ENCODE results near the gene PFN3.

PFN3 gene

DNA sequence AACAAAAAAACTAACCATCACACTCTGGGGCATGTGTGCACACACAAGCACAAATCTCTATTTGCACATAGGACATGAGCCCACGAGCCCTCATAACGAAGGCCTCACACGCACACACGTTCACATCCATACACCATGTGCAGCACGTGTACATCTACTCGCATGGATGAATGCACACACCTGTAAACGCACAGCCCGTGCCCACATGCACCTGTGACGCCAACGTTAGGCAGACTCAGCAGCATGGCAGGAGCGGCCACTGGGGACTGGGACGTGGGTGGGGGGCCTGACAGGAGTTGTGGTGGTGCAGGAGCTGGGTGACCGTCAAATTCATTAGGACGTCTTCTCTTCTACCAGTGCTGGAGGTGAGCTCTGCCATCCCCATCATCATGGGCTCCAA is 13.1 kb downstream of the PFN3 start:
- H3K36me3 Mint-ChIP-seq (ENCODE audit: low read depth): no peaks in the 10 kb centered on the region
- peaks cover 2% of the 10 kb centered on the region for H3K9me3 Mint-ChIP-seq
- peaks cover 21% of the 10 kb centered on the region for H3K27me3 Mint-ChIP-seq (ENCODE audit: low read depth)
- peaks cover 16% of the 10 kb centered on the region for H3K4me1 Mint-ChIP-seq
- no peak overlapping the region for H3K27ac Mint-ChIP-seq
- TF ChIP-seq, protein P1, sequence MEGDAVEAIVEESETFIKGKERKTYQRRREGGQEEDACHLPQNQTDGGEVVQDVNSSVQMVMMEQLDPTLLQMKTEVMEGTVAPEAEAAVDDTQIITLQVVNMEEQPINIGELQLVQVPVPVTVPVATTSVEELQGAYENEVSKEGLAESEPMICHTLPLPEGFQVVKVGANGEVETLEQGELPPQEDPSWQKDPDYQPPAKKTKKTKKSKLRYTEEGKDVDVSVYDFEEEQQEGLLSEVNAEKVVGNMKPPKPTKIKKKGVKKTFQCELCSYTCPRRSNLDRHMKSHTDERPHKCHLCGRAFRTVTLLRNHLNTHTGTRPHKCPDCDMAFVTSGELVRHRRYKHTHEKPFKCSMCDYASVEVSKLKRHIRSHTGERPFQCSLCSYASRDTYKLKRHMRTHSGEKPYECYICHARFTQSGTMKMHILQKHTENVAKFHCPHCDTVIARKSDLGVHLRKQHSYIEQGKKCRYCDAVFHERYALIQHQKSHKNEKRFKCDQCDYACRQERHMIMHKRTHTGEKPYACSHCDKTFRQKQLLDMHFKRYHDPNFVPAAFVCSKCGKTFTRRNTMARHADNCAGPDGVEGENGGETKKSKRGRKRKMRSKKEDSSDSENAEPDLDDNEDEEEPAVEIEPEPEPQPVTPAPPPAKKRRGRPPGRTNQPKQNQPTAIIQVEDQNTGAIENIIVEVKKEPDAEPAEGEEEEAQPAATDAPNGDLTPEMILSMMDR (IDR thresholded peaks at IDR 0.05; ENCODE audit: unreplicated experiment in 3 of 3): no peak
- H3K4me3 Mint-ChIP-seq: peak overlapping the region in 1 of 3 experiments; percentile 23

DNA sequence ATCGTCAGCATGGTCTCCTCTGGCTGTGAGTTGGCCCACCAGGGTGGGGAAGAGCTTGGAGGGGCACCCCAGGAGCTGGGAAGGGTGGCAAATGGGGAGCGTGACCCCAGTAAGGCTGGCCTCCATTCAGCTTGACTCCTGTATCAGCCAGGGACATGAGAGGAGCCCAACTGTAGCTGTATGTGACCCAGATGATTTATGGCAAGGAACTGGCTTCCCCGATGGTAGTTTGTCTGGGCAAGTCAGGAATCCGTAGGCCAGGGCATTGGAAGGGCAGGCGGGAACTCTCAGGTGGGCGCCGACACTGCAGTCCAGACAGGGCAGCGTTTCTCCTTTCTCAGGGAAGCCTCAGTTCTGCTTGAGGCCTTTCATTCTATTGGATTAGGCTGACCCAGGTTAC is 13.9 kb downstream of the PFN3 start:
- no peak overlapping the region for H3K27ac Mint-ChIP-seq
- H3K4me3 Mint-ChIP-seq: no peak overlapping the region
- TF ChIP-seq, protein P1 (IDR thresholded peaks at IDR 0.05; ENCODE audit: unreplicated experiment in 3 of 3): no peak
- peaks cover 18% of the 10 kb centered on the region for H3K4me1 Mint-ChIP-seq
- no peaks in the 10 kb centered on the region for H3K36me3 Mint-ChIP-seq (ENCODE audit: low read depth)
- peaks cover 22% of the 10 kb centered on the region for H3K27me3 Mint-ChIP-seq (ENCODE audit: low read depth)
- peaks cover 2% of the 10 kb centered on the region for H3K9me3 Mint-ChIP-seq

DNA sequence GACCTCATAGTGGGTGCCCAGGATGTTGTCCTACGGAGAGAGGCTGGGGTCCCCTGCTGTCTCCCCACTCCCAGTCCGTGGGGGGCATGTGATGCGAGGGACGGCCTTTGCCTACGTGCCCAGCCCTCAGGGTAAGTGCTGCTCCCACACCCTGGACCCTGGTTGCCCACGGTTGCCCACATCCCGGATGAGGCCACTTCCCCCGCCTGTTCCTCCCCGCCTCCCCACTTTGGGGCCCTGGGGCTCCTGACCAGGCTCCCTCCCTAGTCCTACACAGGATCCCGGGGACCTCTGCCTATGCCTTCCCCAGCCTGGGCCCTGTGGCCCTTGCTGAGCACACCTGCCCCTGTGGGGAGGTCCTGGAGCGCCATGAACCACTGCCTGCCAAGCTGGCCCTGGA is 14.7 kb downstream of the PFN3 start:
- H3K27ac Mint-ChIP-seq: no peak overlapping the region
- TF ChIP-seq, protein P1 (IDR thresholded peaks at IDR 0.05; ENCODE audit: unreplicated experiment in 3 of 3): no peak
- H3K27me3 Mint-ChIP-seq (ENCODE audit: low read depth): peaks cover 26% of the 10 kb centered on the region
- peaks cover 24% of the 10 kb centered on the region for H3K4me1 Mint-ChIP-seq
- H3K36me3 Mint-ChIP-seq (ENCODE audit: low read depth): no peaks in the 10 kb centered on the region
- H3K9me3 Mint-ChIP-seq: peaks cover 2% of the 10 kb centered on the region
- H3K4me3 Mint-ChIP-seq: no peak overlapping the region

DNA sequence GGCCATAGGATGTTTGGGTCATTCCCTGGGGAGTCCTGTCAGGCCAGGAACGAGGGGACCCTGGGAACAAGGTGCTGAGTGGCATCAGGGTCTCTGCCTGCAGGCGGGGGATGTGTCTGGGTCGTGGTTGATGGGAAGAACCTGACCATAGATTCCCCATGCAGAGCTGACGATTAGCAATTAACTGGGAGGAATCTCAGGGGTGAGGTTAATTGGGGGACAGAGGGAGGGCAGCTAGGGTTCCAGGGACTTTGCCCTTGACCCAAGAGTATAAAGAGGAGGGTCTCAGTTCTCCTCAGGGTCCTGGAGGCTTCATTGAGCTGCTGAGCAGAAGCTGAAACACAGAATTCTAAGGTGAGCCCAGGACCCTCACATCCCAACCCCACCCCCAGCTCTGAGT is 16.3 kb downstream of the PFN3 start, which contains the start of gene SLC34A1:
Gene SLC34A1 (plus strand): TSS at position 301 of the 400 bp plus-strand sequence. CDS start 1,308 bp downstream, outside the sequence.
- peaks cover 14% of the 10 kb centered on the region for H3K4me1 Mint-ChIP-seq
- H3K27ac Mint-ChIP-seq: peak within 1 kb of the TSS in 1 of 3 experiments; percentile 34
- peak within 1 kb of the TSS in 1 of 3 experiments; percentile 54 for H3K4me3 Mint-ChIP-seq
- H3K36me3 Mint-ChIP-seq (ENCODE audit: low read depth): no peaks in the 10 kb centered on the region
- peaks cover 24% of the 10 kb centered on the region for H3K27me3 Mint-ChIP-seq (ENCODE audit: low read depth)
- peaks cover 2% of the 10 kb centered on the region for H3K9me3 Mint-ChIP-seq
- TF ChIP-seq, protein P1 (IDR thresholded peaks at IDR 0.05; ENCODE audit: unreplicated experiment in 3 of 3): no peak

DNA sequence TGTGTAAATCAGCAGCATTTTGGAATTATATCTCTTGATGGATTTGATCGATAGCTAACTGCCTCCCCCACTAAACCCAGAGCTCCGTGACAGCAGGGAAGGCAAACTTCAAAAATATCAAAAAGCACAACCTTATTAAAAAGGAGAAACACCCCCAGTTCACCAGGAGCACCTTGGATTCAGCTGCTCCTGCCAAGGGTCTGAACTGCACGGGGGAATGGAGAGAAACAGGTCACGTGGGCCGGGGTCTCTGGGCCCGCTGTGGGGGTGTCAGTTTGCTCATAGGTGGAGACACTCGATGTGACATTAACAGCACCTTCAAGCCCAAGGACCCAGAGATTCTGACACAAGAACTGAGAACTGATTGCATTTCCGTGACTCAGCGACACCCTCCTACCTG is 17.3 kb downstream of the PFN3 start:
- Mint-ChIP-seq H3K36me3 (ENCODE audit: low read depth) (no peaks in the 10 kb centered on the region), H3K4me1 (peaks cover 17% of the 10 kb centered on the region), H3K4me3 (no peak overlapping the region), H3K27me3 (ENCODE audit: low read depth) (peaks cover 28% of the 10 kb centered on the region), H3K27ac (peak overlapping the region in 1 of 3 experiments; percentile 34), H3K9me3 (peaks cover 2% of the 10 kb centered on the region)
- TF ChIP-seq, protein P1 (IDR thresholded peaks at IDR 0.05; ENCODE audit: unreplicated experiment in 3 of 3): no peak

DNA sequence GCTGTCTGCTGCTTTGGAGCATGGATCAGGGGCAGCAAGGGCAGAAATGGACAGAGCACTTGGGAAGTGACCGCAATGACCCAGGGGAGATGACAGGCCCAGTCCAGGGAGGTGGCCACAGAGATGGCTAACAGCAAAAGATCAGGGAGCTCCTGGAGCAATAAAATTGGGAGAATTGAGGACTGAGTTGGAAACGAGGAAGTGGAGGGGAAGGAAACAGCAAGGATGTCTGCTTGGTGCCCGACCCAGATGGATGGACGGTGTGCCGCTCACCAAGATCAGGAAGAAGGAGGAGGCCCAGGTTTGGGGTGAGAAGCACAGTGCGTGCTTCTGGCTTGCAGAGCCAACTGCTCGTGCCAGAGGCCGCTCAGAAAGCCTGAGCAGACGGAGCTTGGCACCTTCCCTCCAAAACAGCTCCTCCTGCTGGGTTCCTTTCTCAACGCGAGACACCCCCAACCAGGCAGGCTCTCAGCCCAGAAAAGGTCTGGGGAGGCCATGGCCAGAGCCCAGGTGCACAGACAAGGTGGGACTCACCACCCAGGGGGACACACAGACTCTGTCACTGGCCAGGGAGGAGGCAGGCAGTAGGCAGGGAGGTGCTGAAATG is 17.9 kb downstream of the PFN3 start:
- no peaks in the 10 kb centered on the region for H3K36me3 Mint-ChIP-seq (ENCODE audit: low read depth)
- H3K27ac Mint-ChIP-seq: peak overlapping the region; percentile 33 to 85 (median 64)
- H3K27me3 Mint-ChIP-seq (ENCODE audit: low read depth): peaks cover 30% of the 10 kb centered on the region
- H3K4me1 Mint-ChIP-seq: peaks cover 17% of the 10 kb centered on the region
- TF ChIP-seq, protein P1 (IDR thresholded peaks at IDR 0.05; ENCODE audit: unreplicated experiment in 3 of 3): peak in 2 of 3 experiments; percentile 13 to 23
- H3K9me3 Mint-ChIP-seq: peaks cover 2% of the 10 kb centered on the region
- H3K4me3 Mint-ChIP-seq: peak overlapping the region in 1 of 3 experiments; percentile 6

Data from nephron (organoid).